Measurements from ENCODE around the gene TNFAIP6.
"Not testable (repeated sequence)": the region's sequence is repeated elsewhere in the genome, so short reads cannot be mapped to it uniquely, and the experiment has no call there.

The TNFAIP6 gene

GRCh38 chr2:151361674-151362370 is 4.4 kb downstream of the TNFAIP6 start:
- DNase-seq: no peak

DNA sequence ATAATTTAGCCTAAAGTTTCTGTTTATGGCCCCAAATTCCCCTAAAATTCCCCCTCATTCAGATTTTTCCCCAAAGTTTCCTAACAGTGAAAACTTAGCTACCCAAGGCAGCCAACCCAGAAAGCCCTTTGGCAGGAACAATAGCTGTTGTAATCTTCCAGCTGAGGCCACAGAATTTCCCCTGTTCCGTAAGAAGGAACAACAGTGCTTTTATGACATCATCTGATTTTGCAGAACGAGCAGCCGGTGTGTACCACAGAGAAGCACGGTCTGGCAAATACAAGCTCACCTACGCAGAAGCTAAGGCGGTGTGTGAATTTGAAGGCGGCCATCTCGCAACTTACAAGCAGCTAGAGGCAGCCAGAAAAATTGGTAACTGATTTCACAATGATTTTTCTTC is 6.3 kb downstream of the TNFAIP6 start:
- no peak for DNase-seq

DNA sequence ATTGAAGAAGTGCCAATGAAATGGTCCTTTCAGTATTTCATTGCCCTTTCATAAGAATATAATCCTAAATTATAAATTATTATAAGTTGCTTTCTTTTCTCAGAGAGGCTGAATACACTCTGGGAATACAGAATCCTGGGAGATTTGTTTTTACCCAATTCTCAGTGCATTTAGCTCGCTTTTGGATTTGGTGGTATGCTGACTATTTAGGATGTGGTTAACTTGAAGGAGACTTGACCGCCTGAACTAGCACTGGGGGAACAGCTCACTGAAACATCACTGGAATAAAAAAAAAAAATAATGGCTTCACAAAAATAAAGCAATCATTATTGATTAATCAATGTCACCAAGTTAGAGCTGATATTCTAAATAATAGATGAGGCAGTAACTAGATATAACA is 10.2 kb downstream of the TNFAIP6 start:
- no peak for DNase-seq

DNA sequence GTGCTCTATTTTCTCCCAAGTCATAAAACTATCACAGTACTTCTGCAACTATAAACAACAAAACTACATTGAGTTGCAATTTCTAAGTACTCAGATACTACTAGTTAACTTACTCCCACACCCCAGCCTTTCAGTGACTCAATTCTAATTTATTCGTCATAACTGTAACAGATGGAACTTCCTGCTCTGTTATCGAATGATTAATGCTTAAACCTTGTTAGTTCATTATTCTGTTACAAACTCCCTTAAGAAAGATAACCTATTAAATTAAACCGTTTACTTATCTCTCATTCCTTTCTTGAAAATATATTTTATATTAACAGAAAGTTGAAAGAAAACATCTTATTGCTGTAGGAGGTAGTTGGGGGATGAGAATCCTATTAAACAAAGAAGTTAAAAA is 17.0 kb downstream of the TNFAIP6 start:
- DNase-seq: no peak

GRCh38 chr2:151379169-151379568 is 21.8 kb downstream of the TNFAIP6 start:
- no peak for DNase-seq

DNA sequence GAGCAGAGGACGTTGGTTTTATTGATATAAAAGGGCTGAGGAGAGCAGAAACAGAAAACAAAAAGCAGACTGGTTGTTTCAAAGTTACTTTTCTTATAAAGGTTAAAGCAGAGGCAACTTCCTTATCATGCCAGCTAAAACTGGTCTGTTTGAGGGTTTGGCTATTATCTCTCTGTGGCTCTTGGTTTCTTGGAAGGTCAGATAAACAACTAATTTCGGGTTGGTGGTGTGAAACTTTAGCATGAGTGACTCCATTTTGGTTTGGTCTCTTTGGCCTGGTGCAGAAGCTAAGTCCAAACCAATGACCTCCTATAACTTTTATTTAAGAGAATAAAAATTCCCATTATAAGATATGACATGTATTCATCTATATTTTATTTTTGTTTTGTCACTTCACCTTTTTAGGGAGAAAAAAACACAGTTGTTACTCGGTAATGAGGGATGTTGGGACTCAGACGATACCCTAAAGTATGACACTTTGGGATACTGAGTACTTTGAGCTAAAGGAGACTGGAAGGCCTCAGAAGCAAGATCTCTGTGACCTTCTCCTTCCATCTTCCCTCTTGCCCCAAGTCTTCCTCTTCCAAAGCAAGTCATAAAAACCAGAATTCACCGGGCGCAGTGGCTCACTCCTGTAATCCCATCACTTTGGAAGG is 23.3 kb downstream of the TNFAIP6 start:
- DNase-seq: no peak

- no peak for DNase-seq
Measured at GRCh38 chr2:151381266-151381665, 23.9 kb downstream of the TNFAIP6 start.

DNA sequence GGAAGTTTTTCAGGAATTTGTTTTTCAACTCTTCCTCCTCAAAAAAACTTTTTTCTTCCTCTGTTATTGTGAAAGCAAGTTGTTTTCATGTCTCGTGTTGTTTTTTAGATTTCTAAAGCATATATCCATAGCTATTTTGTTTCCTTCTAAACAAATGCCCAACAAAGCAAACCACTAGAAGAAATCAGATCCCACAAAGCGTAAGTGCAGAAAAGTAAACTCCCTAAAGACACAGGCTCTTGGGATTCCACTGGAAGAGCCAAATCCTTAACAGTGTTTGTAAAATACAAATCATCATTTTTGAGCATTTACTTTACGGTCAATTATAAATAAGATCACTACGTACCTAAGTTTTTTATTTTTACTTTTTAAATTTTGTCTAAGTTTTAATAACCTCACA is 30.6 kb downstream of the TNFAIP6 start:
- DNase-seq: no peak

GRCh38 chr2:151391436-151391835 is 34.0 kb downstream of the TNFAIP6 start:
- no peak for DNase-seq

DNA sequence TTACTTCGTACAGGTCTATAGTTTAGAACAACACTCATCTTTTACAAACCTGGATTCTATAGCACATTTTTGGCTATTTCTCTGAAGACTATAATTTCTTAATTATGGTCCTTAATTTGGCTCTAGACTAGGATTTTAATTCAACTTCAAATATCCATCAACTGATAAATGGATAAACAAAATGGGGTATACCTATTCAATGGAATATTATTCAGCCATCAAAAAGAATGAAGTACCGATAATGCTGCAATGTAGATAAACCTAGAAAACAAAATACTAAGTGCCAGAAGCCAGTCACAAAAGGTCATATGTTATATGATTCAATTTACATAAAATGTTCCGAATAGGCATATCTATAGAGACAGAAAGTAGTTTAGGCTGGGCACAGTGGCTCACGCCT is 37.1 kb downstream of the TNFAIP6 start:
- DNase-seq: no peak

- DNase-seq: no peak
Measured at GRCh38 chr2:151395509-151396374, 38.4 kb downstream of the TNFAIP6 start.

GRCh38 chr2:151399981-151400380 is 42.6 kb downstream of the TNFAIP6 start:
- DNase-seq: no peak

- no peak for DNase-seq
Measured at GRCh38 chr2:151401149-151401548, 43.8 kb downstream of the TNFAIP6 start.

GRCh38 chr2:151403914-151404313 is 46.5 kb downstream of the TNFAIP6 start:
- no peak for DNase-seq

- DNase-seq: no peak
Measured at GRCh38 chr2:151405376-151405775, 48.0 kb downstream of the TNFAIP6 start.

DNA sequence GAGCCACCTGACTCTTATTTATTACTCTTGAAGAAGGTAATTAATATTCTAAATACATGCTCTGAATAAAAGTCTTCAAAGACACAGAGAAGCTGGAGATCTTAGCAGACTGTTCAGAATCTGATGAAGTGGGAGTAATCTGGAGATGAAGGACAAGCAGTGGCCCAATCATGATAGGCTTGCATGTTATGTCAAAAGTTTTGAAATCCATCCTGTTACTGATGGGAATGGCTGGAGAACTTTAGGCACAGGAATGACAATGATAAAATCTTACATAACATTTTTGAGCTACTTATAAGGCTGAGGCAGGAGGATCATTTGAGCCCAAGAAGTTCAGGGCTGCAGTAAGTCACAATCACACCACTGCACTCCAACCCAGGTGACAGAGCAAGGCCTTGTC is 49.9 kb downstream of the TNFAIP6 start:
- DNase-seq: no peak

GRCh38 chr2:151408788-151409600 is 51.6 kb downstream of the TNFAIP6 start:
- no peak for DNase-seq

DNA sequence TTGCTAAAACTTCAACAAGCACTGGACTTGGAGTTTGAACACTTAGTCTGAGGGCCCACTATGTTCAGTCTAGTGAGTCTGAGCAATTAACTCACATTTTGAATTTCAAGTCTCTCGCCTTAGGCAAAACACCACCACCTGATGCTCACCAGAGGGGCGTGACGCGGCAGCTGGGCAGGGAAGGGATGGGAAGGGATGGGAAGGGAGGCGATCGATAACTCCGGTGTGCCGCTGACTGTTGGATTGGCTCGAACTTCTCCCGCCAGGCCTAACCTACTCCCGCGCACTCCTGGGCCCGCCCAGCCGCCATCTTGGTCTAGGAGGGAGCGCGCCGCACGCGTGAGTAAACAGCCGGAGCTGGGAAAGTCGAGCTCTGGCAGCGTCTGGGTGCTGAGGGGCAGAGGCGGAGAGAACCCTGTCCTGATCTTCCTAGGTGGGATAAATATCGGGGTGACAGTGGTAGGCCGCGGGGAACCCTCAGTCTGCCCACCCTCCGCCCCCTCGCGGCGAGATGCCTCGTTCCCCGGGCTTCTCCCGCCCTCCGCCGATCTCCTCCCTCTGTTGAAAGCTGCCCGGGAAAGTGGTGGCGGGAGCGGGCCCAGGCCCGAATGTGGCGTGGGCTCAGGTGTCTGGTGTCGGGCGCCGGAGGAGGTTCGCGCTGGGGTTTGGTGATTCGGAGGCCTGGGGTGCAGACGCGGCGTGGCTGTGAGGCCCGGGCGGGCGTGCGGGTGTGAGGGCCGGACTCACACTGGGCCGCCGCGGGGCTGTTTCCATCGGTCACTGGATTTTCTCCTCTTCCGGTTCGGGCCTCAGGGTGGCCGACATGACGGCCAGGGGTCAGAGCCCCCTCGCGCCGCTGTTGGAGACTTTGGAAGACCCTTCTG is 52.5 kb downstream of the TNFAIP6 start, which contains the start of gene RIF1:
RIF1 (plus strand) TSS at position 302 of the 884 bp plus-strand sequence; CDS start at position 824, 522 bp downstream.
- peak; percentile 64 for DNase-seq

- DNase-seq: peak; percentile 31
Measured at GRCh38 chr2:151410485-151410834, 53.1 kb downstream of the TNFAIP6 start.

DNA sequence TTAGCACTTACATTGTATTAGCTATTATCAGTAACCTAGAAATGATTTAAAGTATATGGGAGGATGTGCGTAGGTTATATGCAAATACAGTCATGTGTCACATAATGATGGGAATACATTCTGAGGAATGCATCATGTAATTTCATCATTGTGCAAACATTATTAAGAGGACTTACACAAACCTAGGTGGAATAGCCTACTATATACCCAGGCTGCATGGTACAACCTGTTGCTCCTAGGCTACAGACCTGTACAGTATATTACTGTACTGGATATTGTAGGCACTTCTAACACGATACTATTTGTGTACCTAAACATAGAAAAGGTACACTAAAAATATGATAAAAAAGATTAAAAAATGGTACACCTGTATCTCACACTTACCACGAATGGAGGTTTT is 60.3 kb downstream of the TNFAIP6 start:
- no peak for DNase-seq

- not testable (repeated sequence) for DNase-seq
Measured at GRCh38 chr2:151421681-151422080, 64.3 kb downstream of the TNFAIP6 start.

DNA sequence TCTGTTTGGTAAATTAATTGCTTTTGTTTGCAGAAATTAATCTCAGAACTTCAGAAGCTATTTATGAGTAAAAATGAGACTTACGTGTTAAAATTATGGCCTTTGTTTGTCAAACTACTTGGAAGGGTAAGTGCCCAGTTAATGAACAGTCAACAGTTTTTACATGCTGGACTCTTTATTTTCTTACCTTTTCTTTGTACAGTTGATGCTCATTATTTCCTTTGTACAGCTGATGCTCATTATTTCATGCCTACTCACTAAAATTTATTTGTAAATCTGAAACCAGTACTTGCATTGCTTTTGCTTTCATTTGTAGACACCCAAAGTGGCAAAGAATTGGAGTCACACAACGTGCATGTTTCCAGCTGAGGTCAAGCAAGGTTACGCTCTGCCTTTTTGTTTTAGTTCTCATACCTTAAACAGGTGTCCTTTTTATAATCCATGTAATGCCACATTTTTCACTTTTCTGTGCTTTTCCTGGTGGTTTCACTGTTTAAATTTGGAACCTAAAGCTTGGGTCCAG is 65.6 kb downstream of the TNFAIP6 start:
- DNase-seq: no peak
